HEK293 (cell line): ENCODE results near the gene RFTN1.

Experiments
- CTCF ChIA-PET: fragments of 350-600 bp; formaldehyde crosslinking; extraction: SDS; loops from one replicate; lab custom pipeline; 2021; ENCODE audit warnings: antibody characterized with exemption; lab: Yijun Ruan, JAX
- POLR2A ChIA-PET: fragments of 300-600 bp; formaldehyde crosslinking; extraction: SDS; loops from one replicate; lab custom pipeline; 2020; ENCODE audit warnings: antibody characterized with exemption, inconsistent platforms; lab: Yijun Ruan, JAX
- H3K27ac ChIP-seq: fragments of 200-500 bp; sonication (Bioruptor generic); 2 replicates; pipeline ENCODE4 v1.5.1; 2014; ENCODE audit warnings: low read depth, low read length, control low read depth, inconsistent platforms; ENCODE audit errors: extremely low read depth
- H3K36me3 ChIP-seq, 2 experiments: fragments of 200-500 bp in 1 of 2; sonication (Bioruptor generic) in 1 of 2; 1 replicate in 1 of 2; 2 replicates in 1 of 2; pipeline ENCODE4 v1.5.1; 2014 to 2017; ENCODE audit warnings: inconsistent platforms in 2 of 2, low read length in 2 of 2; ENCODE audit not compliant: control insufficient read depth in 2 of 2, insufficient read depth in 1 of 2
- H3K4me1 ChIP-seq: fragments of 200-500 bp; sonication (Bioruptor generic); 2 replicates; pipeline ENCODE4 v1.5.1; 2014; ENCODE audit warnings: mild to moderate bottlenecking, low read length, inconsistent platforms; ENCODE audit not compliant: control insufficient read depth, insufficient read depth
- H3K4me3 ChIP-seq: 2 replicates; pipeline ENCODE4 v1.5.1; 2011; ENCODE audit warnings: low read depth, mild to moderate bottlenecking, control low read depth, low read length, moderate library complexity
- H3K9me3 ChIP-seq: fragments of 200-500 bp; sonication (Bioruptor generic); 2 replicates; pipeline ENCODE4 v1.5.1; 2014; ENCODE audit warnings: low read depth, low read length, inconsistent platforms; ENCODE audit not compliant: control insufficient read depth, insufficient read depth
- GFI1B ChIP-seq: fragments of 450-650 bp; formaldehyde crosslinking; IDR thresholded peaks from 2 replicates; pipeline ENCODE4 v1.5.1; 2016; ENCODE audit warnings: missing biosample characterization, missing genetic modification characterization
- SETDB1 ChIP-seq: IDR thresholded peaks from one replicate; pipeline ENCODE4 v1.6.1; 2017; ENCODE audit warnings: mild to moderate bottlenecking, low read length, moderate library complexity, mixed read lengths; ENCODE audit not compliant: insufficient read length
- WT1 ChIP-seq: fragments of 450-650 bp; formaldehyde crosslinking; IDR thresholded peaks from 2 replicates; pipeline ENCODE4 v1.5.1; 2016; ENCODE audit warnings: missing biosample characterization, missing genetic modification characterization
- YY1 ChIP-seq: fragments of 450-650 bp; formaldehyde crosslinking; IDR thresholded peaks from 2 replicates; pipeline ENCODE4 v1.5.1; 2018; ENCODE audit warnings: missing biosample characterization, missing genetic modification characterization
- ZBTB8A ChIP-seq: fragments of 450-650 bp; formaldehyde crosslinking; IDR thresholded peaks from 2 replicates; pipeline ENCODE4 v1.5.1; 2016; ENCODE audit warnings: missing biosample characterization, missing genetic modification characterization
- ZFP41 ChIP-seq: fragments of 450-650 bp; formaldehyde crosslinking; IDR thresholded peaks from 2 replicates; pipeline ENCODE4 v1.5.1; 2016; ENCODE audit warnings: missing biosample characterization, missing genetic modification characterization, borderline replicate concordance
- ZNF121 ChIP-seq: fragments of 450-650 bp; formaldehyde crosslinking; IDR thresholded peaks from 2 replicates; pipeline ENCODE4 v1.5.1; 2016; ENCODE audit warnings: missing biosample characterization, missing genetic modification characterization
- ZNF146 ChIP-seq: fragments of 450-650 bp; formaldehyde crosslinking; IDR thresholded peaks from 2 replicates; pipeline ENCODE4 v1.5.1; 2016; ENCODE audit warnings: missing biosample characterization, missing genetic modification characterization
- ZNF175 ChIP-seq: fragments of 450-650 bp; formaldehyde crosslinking; IDR thresholded peaks from 2 replicates; pipeline ENCODE4 v1.5.1; 2016; ENCODE audit warnings: missing biosample characterization, missing genetic modification characterization
- ZNF350 ChIP-seq: fragments of 450-650 bp; formaldehyde crosslinking; IDR thresholded peaks from 2 replicates; pipeline ENCODE4 v1.5.0; 2017; ENCODE audit warnings: missing biosample characterization, mild to moderate bottlenecking, missing genetic modification characterization
- ZNF354C ChIP-seq: fragments of 450-650 bp; formaldehyde crosslinking; IDR thresholded peaks from 2 replicates; pipeline ENCODE4 v1.5.1; 2016; ENCODE audit warnings: missing biosample characterization, missing genetic modification characterization, low read depth, borderline replicate concordance
- ZNF366 ChIP-seq: fragments of 450-650 bp; formaldehyde crosslinking; conservative IDR thresholded peaks from 2 replicates; pipeline ENCODE4 v1.5.1; 2016; ENCODE audit warnings: missing biosample characterization, missing genetic modification characterization
- ZNF394 ChIP-seq: fragments of 450-650 bp; formaldehyde crosslinking; IDR thresholded peaks from 2 replicates; pipeline ENCODE4 v1.5.1; 2016; ENCODE audit warnings: missing biosample characterization, missing genetic modification characterization, mild to moderate bottlenecking, moderate library complexity, borderline replicate concordance
- ZNF549 ChIP-seq: fragments of 450-650 bp; IDR thresholded peaks from 2 replicates; pipeline ENCODE4 v1.5.1; 2018; ENCODE audit warnings: missing biosample characterization, missing genetic modification characterization, mild to moderate bottlenecking, inconsistent platforms, moderate library complexity
- ZNF561 ChIP-seq: fragments of 450-650 bp; IDR thresholded peaks from 2 replicates; pipeline ENCODE4 v1.5.1; 2018; ENCODE audit warnings: missing biosample characterization, missing genetic modification characterization, borderline replicate concordance
- ZNF623 ChIP-seq: fragments of 450-650 bp; formaldehyde crosslinking; IDR thresholded peaks from 2 replicates; pipeline ENCODE4 v1.5.1; 2016; ENCODE audit warnings: missing biosample characterization, missing genetic modification characterization
- ZNF664 ChIP-seq: fragments of 450-650 bp; formaldehyde crosslinking; IDR thresholded peaks from 2 replicates; pipeline ENCODE4 v1.5.1; 2016; ENCODE audit warnings: missing biosample characterization, missing genetic modification characterization
- ZNF670 ChIP-seq: fragments of 450-650 bp; formaldehyde crosslinking; IDR thresholded peaks from 2 replicates; pipeline ENCODE4 v1.5.1; 2016; ENCODE audit warnings: missing biosample characterization, missing genetic modification characterization, low read depth
- ZNF785 ChIP-seq: fragments of 450-650 bp; formaldehyde crosslinking; IDR thresholded peaks from 2 replicates; pipeline ENCODE4 v1.5.1; 2016; ENCODE audit warnings: missing biosample characterization, missing genetic modification characterization
- ZNF792 ChIP-seq: fragments of 450-650 bp; formaldehyde crosslinking; IDR thresholded peaks from 2 replicates; pipeline ENCODE4 v1.5.1; 2016; ENCODE audit warnings: missing biosample characterization, missing genetic modification characterization
- ZSCAN23 ChIP-seq: fragments of 450-650 bp; formaldehyde crosslinking; IDR thresholded peaks from 2 replicates; pipeline ENCODE4 v1.5.1; 2016; ENCODE audit warnings: missing biosample characterization, missing genetic modification characterization
- TF ChIP-seq, protein P1 (sequence below): fragments of 450-650 bp; formaldehyde crosslinking; IDR thresholded peaks from 2 replicates; pipeline ENCODE4 v1.5.1; 2016; ENCODE audit warnings: missing biosample characterization, missing genetic modification characterization
- TF ChIP-seq, protein P2 (sequence below): fragments of 450-650 bp; formaldehyde crosslinking; IDR thresholded peaks from 2 replicates; pipeline ENCODE4 v1.5.1; 2016; ENCODE audit warnings: missing biosample characterization, missing genetic modification characterization
- TF ChIP-seq, protein P3 (sequence below): fragments of 450-650 bp; formaldehyde crosslinking; IDR thresholded peaks from 2 replicates; pipeline ENCODE4 v1.5.1; 2017; ENCODE audit warnings: missing biosample characterization, missing genetic modification characterization

The RFTN1 gene

DNA sequence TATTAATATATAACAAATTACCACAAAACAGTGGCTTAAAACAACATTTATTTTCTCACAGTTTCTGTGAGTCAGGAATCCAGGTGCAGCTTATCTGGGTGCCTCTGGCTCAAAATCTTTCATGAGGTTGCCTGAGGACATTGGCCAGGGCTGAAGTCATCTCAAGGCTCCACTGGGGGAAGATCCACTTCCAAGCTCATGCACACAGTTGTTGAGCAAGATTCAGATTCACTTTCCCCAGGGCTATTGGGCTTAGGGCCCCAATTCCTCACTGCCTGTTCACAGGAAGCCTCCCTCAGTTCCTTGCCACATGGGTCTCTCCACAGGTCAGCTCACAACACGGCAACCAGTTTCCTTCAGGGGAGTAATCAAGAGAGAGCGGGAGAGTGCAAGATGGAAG lies 35.0 kb downstream of the RFTN1 start:
- Histone ChIP-seq H3K27ac (no peak overlapping the region), H3K36me3 (no peaks in the 10 kb centered on the region), H3K4me3 (no peak overlapping the region), H3K9me3 (no peaks in the 10 kb centered on the region), H3K4me1 (peaks cover 32% of the 10 kb centered on the region)
- POLR2A ChIA-PET = no interaction called here
- CTCF ChIA-PET = interaction anchor here (0.6 to 1.6 kb wide), 5 partner anchors 33 to 1718 kb away, joined by 3 to 6 read pairs (median 3); no protein-coding TSS in a partner anchor
- peak; percentile 15 for TF ChIP-seq SETDB1
- TF ChIP-seq GFI1B = no peak

DNA sequence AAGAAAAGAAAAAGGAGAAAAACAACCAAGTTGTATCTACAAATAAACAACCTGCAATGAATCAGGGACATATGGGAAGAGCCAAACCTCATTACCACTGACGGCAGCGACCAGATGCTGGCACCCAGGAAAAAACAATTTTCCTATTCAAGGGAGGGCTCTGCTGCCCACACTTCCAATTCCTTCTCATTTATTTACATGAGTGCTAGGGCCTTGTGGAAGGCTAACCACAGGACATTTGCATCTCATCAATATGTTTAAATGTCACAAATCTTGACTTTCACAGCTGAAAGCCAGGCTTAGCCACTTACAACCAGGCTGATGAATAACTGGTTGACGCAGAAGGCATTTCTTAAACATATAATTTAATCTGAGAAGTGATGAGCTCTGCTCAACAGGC lies 36.0 kb downstream of the RFTN1 start:
- H3K4me3 ChIP-seq = no peak overlapping the region
- peaks cover 27% of the 10 kb centered on the region for H3K4me1 ChIP-seq
- no peak overlapping the region for H3K27ac ChIP-seq
- TF ChIP-seq ZNF623 (peak; percentile 95), SETDB1 (peak; percentile 63), ZFP41 (no peak)
- no peaks in the 10 kb centered on the region for H3K36me3 ChIP-seq
- ChIA-PET POLR2A (interaction anchor here (1.0 kb wide), 1 partner anchor 19 kb away, joined by 3 read pairs; no protein-coding TSS in a partner anchor), CTCF (interaction anchor here (1.2 to 1.6 kb wide), 2 partner anchors 50 to 187 kb away, joined by 3 to 5 read pairs; no protein-coding TSS in a partner anchor)
- no peaks in the 10 kb centered on the region for H3K9me3 ChIP-seq

DNA sequence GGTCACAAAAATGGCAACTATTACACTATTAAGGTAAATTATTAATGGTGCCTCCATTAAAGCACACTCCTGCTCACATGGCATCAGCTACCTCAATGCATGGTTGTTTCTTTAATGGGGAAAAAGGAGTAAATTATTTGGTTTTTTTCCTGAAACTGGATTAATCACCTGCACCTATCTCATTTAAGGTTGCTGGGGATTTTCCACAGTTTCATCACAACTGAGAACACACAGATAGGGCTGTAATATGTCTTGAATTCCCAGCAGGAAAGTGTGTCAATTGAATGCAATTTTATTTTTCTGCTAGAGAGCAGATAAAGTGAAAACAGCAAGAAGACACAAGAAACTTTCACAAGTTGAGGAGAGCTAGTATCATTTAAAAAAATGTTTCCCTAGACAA lies 36.4 kb downstream of the RFTN1 start:
- H3K9me3 ChIP-seq = no peaks in the 10 kb centered on the region
- H3K36me3 ChIP-seq = no peaks in the 10 kb centered on the region
- POLR2A ChIA-PET = interaction anchor here (1.0 kb wide), 3 partner anchors 9 to 22 kb away, joined by 3 to 5 read pairs (median 3); no protein-coding TSS in a partner anchor
- CTCF ChIA-PET = interaction anchor here (1.2 to 1.6 kb wide), 3 partner anchors 49 to 208 kb away, joined by 3 to 5 read pairs (median 3); no protein-coding TSS in a partner anchor
- TF ChIP-seq ZNF664 (tag by site-specific recombination) (peak; percentile 92), ZNF350 (tag by site-specific recombination) (0 out of 2 replicates have a peak, but pooled peaks have one; percentile 7), ZNF121 (tag by site-specific recombination) (no peak), ZNF366 (tag by site-specific recombination) (0 out of 2 replicates have a peak, but pooled peaks have one; percentile 1), WT1 (0 out of 2 replicates have a peak, but pooled peaks have one; percentile 3)
- H3K27ac ChIP-seq = peak overlapping the region; percentile 32; the same call in 1 of the 2 replicates
- H3K4me1 ChIP-seq = peaks cover 23% of the 10 kb centered on the region
- no peak overlapping the region for H3K4me3 ChIP-seq

DNA sequence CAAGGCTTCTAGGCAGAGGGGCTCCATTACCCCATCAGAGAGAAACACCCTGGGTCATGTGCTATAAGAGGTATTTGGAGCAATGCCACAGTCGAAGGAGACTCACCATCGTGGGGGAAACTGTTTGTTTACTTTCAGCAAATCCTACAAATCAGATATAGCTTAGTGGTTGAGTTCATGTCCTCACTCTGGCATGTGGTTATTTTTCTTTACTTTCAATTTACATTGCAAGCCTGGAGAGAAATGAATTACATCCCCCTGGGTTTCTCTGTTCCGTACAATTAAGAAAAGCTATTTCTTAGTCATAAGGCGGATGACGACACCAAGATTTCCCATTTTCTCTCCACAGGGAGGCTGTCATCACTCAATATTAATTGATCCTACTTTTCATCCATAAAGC lies 36.9 kb downstream of the RFTN1 start:
- H3K27ac ChIP-seq = peak overlapping the region; percentile 32; the same call in 1 of the 2 replicates
- peaks cover 20% of the 10 kb centered on the region for H3K4me1 ChIP-seq
- H3K9me3 ChIP-seq = no peaks in the 10 kb centered on the region
- CTCF ChIA-PET = interaction anchor here (0.6 to 1.2 kb wide), 2 partner anchors 84 to 208 kb away, joined by 3 to 4 read pairs; no protein-coding TSS in a partner anchor
- H3K4me3 ChIP-seq = no peak overlapping the region
- POLR2A ChIA-PET = interaction anchor here (1.0 kb wide), 3 partner anchors 8 to 23 kb away, joined by 3 to 5 read pairs (median 3); no protein-coding TSS in a partner anchor
- H3K36me3 ChIP-seq = no peaks in the 10 kb centered on the region
- peak; percentile 81; the same call in 1 of the 2 replicates for TF ChIP-seq ZSCAN23 (tag by site-specific recombination)
- peak; percentile 24; the same call in 1 of the 2 replicates for TF ChIP-seq YY1
- TF ChIP-seq, protein P1, sequence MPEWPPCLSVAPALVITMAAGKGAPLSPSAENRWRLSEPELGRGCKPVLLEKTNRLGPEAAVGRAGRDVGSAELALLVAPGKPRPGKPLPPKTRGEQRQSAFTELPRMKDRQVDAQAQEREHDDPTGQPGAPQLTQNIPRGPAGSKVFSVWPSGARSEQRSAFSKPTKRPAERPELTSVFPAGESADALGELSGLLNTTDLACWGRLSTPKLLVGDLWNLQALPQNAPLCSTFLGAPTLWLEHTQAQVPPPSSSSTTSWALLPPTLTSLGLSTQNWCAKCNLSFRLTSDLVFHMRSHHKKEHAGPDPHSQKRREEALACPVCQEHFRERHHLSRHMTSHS = peak; percentile 91
- no peak for TF ChIP-seq ZNF792
- TF ChIP-seq ZNF549 (tag by site-specific recombination) = no peak
- no peak for TF ChIP-seq ZNF354C (tag by site-specific recombination)
- TF ChIP-seq, protein P2, sequence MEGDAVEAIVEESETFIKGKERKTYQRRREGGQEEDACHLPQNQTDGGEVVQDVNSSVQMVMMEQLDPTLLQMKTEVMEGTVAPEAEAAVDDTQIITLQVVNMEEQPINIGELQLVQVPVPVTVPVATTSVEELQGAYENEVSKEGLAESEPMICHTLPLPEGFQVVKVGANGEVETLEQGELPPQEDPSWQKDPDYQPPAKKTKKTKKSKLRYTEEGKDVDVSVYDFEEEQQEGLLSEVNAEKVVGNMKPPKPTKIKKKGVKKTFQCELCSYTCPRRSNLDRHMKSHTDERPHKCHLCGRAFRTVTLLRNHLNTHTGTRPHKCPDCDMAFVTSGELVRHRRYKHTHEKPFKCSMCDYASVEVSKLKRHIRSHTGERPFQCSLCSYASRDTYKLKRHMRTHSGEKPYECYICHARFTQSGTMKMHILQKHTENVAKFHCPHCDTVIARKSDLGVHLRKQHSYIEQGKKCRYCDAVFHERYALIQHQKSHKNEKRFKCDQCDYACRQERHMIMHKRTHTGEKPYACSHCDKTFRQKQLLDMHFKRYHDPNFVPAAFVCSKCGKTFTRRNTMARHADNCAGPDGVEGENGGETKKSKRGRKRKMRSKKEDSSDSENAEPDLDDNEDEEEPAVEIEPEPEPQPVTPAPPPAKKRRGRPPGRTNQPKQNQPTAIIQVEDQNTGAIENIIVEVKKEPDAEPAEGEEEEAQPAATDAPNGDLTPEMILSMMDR (tag by site-specific recombination) = no peak
- TF ChIP-seq ZNF146 (tag by site-specific recombination) = no peak
- peak; percentile 34; the same call in 1 of the 2 replicates for TF ChIP-seq ZBTB8A (tag by site-specific recombination)
- peak; percentile 76 for TF ChIP-seq ZNF394 (tag by site-specific recombination)
- no peak for TF ChIP-seq ZNF623
- 0 out of 2 replicates have a peak, but pooled peaks have one; percentile 24 for TF ChIP-seq ZNF561 (tag by site-specific recombination)
- TF ChIP-seq, protein P3, sequence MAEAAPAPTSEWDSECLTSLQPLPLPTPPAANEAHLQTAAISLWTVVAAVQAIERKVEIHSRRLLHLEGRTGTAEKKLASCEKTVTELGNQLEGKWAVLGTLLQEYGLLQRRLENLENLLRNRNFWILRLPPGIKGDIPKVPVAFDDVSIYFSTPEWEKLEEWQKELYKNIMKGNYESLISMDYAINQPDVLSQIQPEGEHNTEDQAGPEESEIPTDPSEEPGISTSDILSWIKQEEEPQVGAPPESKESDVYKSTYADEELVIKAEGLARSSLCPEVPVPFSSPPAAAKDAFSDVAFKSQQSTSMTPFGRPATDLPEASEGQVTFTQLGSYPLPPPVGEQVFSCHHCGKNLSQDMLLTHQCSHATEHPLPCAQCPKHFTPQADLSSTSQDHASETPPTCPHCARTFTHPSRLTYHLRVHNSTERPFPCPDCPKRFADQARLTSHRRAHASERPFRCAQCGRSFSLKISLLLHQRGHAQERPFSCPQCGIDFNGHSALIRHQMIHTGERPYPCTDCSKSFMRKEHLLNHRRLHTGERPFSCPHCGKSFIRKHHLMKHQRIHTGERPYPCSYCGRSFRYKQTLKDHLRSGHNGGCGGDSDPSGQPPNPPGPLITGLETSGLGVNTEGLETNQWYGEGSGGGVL (tag by site-specific recombination) = peak; percentile 86
- no peak for TF ChIP-seq ZNF785 (tag by site-specific recombination)
- no peak for TF ChIP-seq ZNF175 (tag by site-specific recombination)
- TF ChIP-seq ZNF670 (tag by site-specific recombination) = no peak
